Heart left ventricle (tissue), 16 donors: ENCODE data around the gene SCRN1. TPM values are rescaled to one million over a fixed set of nuclear protein-coding genes. Genes with fewer than 3 reads are reported as not detected.
"Not testable (repeated sequence)": the region's sequence is repeated elsewhere in the genome, so short reads cannot be mapped to it uniquely, and the experiment has no call there.

Experiments used
- ATAC-seq, 4 donors: fragments of 200-7000 bp; cut with Tn5 transposase; one replicate each; pipeline ENCODE4 v1.9.1; 2020 to 2022; ENCODE audit warnings: moderate library complexity in 4 of 4, mild to moderate bottlenecking in 3 of 4, moderate number of reproducible peaks in 1 of 4
- DNase-seq, 5 donors: peaks; one replicate each; pipeline ENCODE4 v3.0.0-alpha.2; 2020
- H3K27ac ChIP-seq, 12 donors: fragments of 200-600 bp; sonication (generic) in 4 of 12; one replicate each; pipeline versions ENCODE4 v1.5.0 to v1.8.0; 2016 to 2022; ENCODE audit warnings: mild to moderate bottlenecking in 2 of 12
- H3K27me3 ChIP-seq, 9 donors: fragments of 200-600 bp; sonication (generic) in 2 of 9; one replicate each; pipeline versions ENCODE4 v1.5.1 to v1.8.0; 2016 to 2022; ENCODE audit warnings: mild to moderate bottlenecking in 3 of 9
- H3K36me3 ChIP-seq, 9 donors: fragments of 200-600 bp; sonication (generic) in 2 of 9; one replicate each; pipeline versions ENCODE4 v1.5.0 to v1.8.0; 2018 to 2022; ENCODE audit warnings: mild to moderate bottlenecking in 2 of 9
- H3K4me1 ChIP-seq, 12 donors: fragments of 200-600 bp; sonication (generic) in 4 of 12; one replicate each; pipeline versions ENCODE4 v1.5.0 to v1.8.0; 2016 to 2022; ENCODE audit warnings: mild to moderate bottlenecking in 3 of 12
- H3K4me3 ChIP-seq, 12 donors: fragments of 200-600 bp; sonication (generic) in 4 of 12; one replicate each; pipeline versions ENCODE4 v1.5.0 to v1.8.0; 2017 to 2022; ENCODE audit warnings: mild to moderate bottlenecking in 9 of 12, moderate library complexity in 4 of 12
- H3K9me3 ChIP-seq, 12 donors: fragments of 200-600 bp; sonication (generic) in 4 of 12; one replicate each; pipeline versions ENCODE4 v1.5.0 to v1.8.0; 2016 to 2022; ENCODE audit warnings: mild to moderate bottlenecking in 1 of 12
- POLR2A ChIP-seq, 2 donors: fragments of 450-650 bp; IDR thresholded peaks; one replicate each; pipeline ENCODE4 v1.6.1; 2017; ENCODE audit warnings: antibody characterized with exemption in 2 of 2, mild to moderate bottlenecking in 2 of 2, moderate library complexity in 2 of 2
- WGBS, 4 donors: extraction: QIAGEN DNeasy Blood & Tissue Kit in 2 of 4; methylation state at CpG; one replicate each; pipeline versions ENCODE4 v1.1.5 to v1.1.7; 2013 to 2018; 5-methylcytosine and 5-hydroxymethylcytosine counted together
- intact Hi-C, 10 donors: fragments of 100-400 bp; cut with DNase I; formaldehyde crosslinking; loops; one replicate each; pipeline versions ENCODE4 v1.11.1 to v1.14.2; 2022
- polyA plus RNA-seq, 2 donors: library from polyadenylated mRNA; stranded (reverse); fragments of 200-250 nt; gene quantifications; one replicate each; pipeline ENCODE4 v1.2.3, GENCODE V29; 2013
- total RNA-seq, 9 donors: library from RNA; depleted of rRNA in 2 of 9; stranded (reverse); fragments of >200 nt in 2 of 9; fragmentation: NEBNext Ultra II Directional in 3 of 9; extraction: Animal tissue kit (Norgen Biotek cat#: 25700) in 3 of 9; gene quantifications; one replicate each; pipeline versions ENCODE4 v1.1.0 to v1.2.4, GENCODE V29; 2016 to 2023
- TF ChIP-seq, protein P1 (sequence below), 12 donors: fragments of 200-600 bp; sonication (generic) in 4 of 12; IDR thresholded peaks; one replicate each; pipeline versions ENCODE4 v1.5.0 to v1.8.0; 2018 to 2022; ENCODE audit warnings: antibody characterized with exemption in 12 of 12, mild to moderate bottlenecking in 5 of 12
- donor health status: ischemic (EF 13 %, LVEDD 7.1; RV severe dilation, severe dysfunction).
- donor health status: healthy with polysubstance abuse.
- donor health status: DM: no; HTN: yes; CAD: no.
- donor health status: DM: no; HTN: no; CAD: no.
- donor health status: ischemic (EF 25% LVEDD 6.9; RV normal size, moderate dysfunction).
- donor health status: ischemic (EF 25% LVEDD 5.7; RV mildly dilated, moderate dysfunction).
- donor health status: healthy.
- donor health status: DM: yes; HTN: yes; CAD: no.
- donor health status: ischemic (EF 35%, LVEDD 5.7; RV mildly dilated, moderate dysfunction).
- donor health status: nonischemic (EF 11% LVEDD 7.7; RV severe dilation, severe dysfunction).
- donor health status: DM: yes; HTN: yes; CAD: no.
- donor health status: PGD.
- donor health status: ischemic (EF 29% LVEDD 5.4; RV normal size, mild dysfunction).
- donor health status: nonischemic (EF 23%, LVEDD 6.1; RV moderate dilation, normal function).

SCRN1 gene
- total and polyA plus RNA-seq, 11 donors: 2.7 to 40.2 (median 20.1) TPM

DNA sequence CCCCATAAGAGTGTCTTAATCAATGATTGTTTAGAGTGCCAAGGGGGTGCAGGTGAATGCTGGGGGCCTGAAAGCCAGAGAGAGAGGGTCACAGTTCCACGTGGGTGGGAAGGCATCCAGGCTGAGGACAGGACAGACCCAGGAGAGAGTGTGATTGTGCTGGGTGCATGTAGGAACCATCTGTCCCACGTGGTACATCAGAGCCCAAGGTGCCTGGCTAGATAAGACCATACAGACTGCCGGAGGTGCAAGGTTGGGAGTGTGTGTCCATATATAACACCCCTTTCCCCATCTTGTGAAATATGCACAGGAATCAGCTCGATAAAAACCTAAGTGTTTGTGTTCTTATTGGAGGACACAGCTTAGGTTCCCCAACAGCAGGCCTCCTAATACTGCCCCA, 97.8 kb downstream of the SCRN1 start:
- WGBS, 4 donors: 69 to 85% (median 79%) methylated on average over 3 to 4 of the region's 4 CpGs
- no peak for ATAC-seq
- Histone ChIP-seq H3K36me3 (peaks cover 0 to 9% (median 0%) of the 10 kb centered on the region in 9 donors), H3K4me3 (no peak overlapping the region), H3K27me3 (no peaks in the 10 kb centered on the region), H3K9me3 (peaks cover 0 to 3% (median 0%) of the 10 kb centered on the region in 12 donors), H3K27ac (no peak overlapping the region), H3K4me1 (no peaks in the 10 kb centered on the region)
- DNase-seq: no peak
- intact Hi-C loops: no loop called here
- TF ChIP-seq POLR2A (IDR thresholded peaks at IDR 0.05): no peak
- TF ChIP-seq, protein P1, sequence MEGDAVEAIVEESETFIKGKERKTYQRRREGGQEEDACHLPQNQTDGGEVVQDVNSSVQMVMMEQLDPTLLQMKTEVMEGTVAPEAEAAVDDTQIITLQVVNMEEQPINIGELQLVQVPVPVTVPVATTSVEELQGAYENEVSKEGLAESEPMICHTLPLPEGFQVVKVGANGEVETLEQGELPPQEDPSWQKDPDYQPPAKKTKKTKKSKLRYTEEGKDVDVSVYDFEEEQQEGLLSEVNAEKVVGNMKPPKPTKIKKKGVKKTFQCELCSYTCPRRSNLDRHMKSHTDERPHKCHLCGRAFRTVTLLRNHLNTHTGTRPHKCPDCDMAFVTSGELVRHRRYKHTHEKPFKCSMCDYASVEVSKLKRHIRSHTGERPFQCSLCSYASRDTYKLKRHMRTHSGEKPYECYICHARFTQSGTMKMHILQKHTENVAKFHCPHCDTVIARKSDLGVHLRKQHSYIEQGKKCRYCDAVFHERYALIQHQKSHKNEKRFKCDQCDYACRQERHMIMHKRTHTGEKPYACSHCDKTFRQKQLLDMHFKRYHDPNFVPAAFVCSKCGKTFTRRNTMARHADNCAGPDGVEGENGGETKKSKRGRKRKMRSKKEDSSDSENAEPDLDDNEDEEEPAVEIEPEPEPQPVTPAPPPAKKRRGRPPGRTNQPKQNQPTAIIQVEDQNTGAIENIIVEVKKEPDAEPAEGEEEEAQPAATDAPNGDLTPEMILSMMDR (IDR thresholded peaks at IDR 0.05): no peak

GRCh38 chr7:29890786-29891185, 98.8 kb downstream of the SCRN1 start:
- H3K27me3 ChIP-seq, H3K4me1 ChIP-seq, H3K9me3 ChIP-seq, DNase-seq, ATAC-seq, H3K27ac ChIP-seq, H3K4me3 ChIP-seq, intact Hi-C loops, H3K36me3 ChIP-seq: not testable (repeated sequence)
- WGBS, 4 donors: 75 to 97% (median 84%) methylated on average over 2 to 13 of the region's 14 CpGs

DNA sequence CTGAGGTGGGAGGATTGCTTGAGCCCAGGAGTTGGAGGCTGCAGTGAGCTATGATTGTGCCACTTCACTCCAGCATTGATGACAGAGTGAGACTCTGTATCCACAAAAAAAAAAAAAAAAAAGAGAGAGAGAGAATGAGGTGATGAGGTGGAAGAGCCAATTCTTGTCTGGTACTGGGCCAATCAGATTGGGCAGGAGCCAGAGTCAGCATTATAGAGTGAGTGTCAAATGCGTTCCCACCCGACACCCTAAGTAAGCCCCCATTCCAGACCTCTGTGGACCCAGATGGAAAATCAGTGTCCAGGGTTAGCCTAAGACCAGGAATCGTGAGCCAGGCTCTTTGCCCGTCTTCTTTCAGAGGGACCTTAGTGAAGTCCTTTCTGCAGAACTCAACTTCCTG, 99.3 kb downstream of the SCRN1 start:
- H3K4me3 ChIP-seq: no peak overlapping the region
- H3K27me3 ChIP-seq: no peaks in the 10 kb centered on the region
- 91 to 94% (median 91%) methylated on average over 4 of the region's 4 CpGs for WGBS, 4 donors
- no peaks in the 10 kb centered on the region for H3K9me3 ChIP-seq
- peaks cover 0 to 9% (median 0%) of the 10 kb centered on the region in 9 donors for H3K36me3 ChIP-seq
- H3K4me1 ChIP-seq: no peaks in the 10 kb centered on the region
- no peak overlapping the region for H3K27ac ChIP-seq
- no peak for DNase-seq
- no peak for ATAC-seq
- no peak for TF ChIP-seq POLR2A (IDR thresholded peaks at IDR 0.05)
- TF ChIP-seq, protein P1 (IDR thresholded peaks at IDR 0.05): no peak
- intact Hi-C loops: no loop called here

DNA sequence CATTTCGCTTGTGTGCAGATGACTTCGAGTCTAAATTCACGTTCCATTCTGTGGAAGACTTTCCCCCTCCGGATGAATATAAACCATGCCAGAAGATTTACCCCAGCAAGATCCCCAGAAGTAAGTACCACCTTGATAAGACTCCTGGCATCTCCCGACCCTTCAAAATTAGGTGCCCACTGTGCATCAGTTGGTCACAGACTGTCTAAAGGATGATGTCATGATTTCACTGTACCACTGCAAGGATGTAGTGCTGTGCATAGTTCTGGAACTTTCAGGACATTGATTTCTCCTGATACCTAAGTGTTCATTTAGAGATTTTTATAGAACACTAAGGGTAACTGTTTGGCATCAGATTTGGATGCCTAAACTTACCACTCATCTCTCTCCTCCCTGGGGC, 100.3 kb downstream of the SCRN1 start:
- H3K4me1 ChIP-seq: no peaks in the 10 kb centered on the region
- H3K27me3 ChIP-seq: peaks cover 0 to 2% (median 0%) of the 10 kb centered on the region in 9 donors
- intact Hi-C loops: no loop called here
- WGBS, 4 donors: 93 to 97% (median 94%) methylated on average over 5 of the region's 5 CpGs
- TF ChIP-seq, protein P1 (IDR thresholded peaks at IDR 0.05): no peak
- TF ChIP-seq POLR2A (IDR thresholded peaks at IDR 0.05): no peak
- ATAC-seq (no peak), DNase-seq (no peak)
- no peaks in the 10 kb centered on the region for H3K9me3 ChIP-seq
- peaks cover 0 to 9% (median 0%) of the 10 kb centered on the region in 9 donors for H3K36me3 ChIP-seq
- H3K27ac ChIP-seq: no peak overlapping the region
- H3K4me3 ChIP-seq: no peak overlapping the region

DNA sequence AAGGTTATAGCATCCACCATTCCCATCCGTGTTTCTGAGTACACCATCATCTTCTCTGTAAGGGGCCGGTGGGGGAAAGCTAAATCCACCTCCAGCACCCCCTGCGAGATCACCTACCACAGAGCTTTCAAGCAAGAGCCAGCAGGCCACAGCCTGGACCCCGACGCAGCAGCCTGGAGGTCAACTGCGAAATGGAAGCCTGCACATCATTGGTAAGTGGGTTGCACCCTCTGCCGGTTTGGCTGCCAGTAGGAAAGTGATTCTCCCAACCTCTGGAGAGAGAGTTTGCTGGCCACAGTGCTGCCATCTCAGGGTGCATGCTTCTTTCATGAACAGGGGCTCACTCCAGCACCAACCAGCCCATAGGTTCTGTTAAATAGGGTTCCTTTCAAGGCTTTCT, 101.6 kb downstream of the SCRN1 start:
- Histone ChIP-seq H3K4me1 (no peaks in the 10 kb centered on the region), H3K4me3 (no peak overlapping the region), H3K27ac (no peak overlapping the region), H3K36me3 (peaks cover 0 to 9% (median 0%) of the 10 kb centered on the region in 9 donors), H3K9me3 (no peaks in the 10 kb centered on the region), H3K27me3 (peaks cover 0 to 2% (median 0%) of the 10 kb centered on the region in 9 donors)
- no peak for DNase-seq
- intact Hi-C loops: no loop called here
- WGBS, 4 donors: 85 to 92% (median 91%) methylated on average over 7 of the region's 7 CpGs
- TF ChIP-seq, protein P1 (IDR thresholded peaks at IDR 0.05): no peak
- TF ChIP-seq POLR2A (IDR thresholded peaks at IDR 0.05): no peak
- ATAC-seq: no peak
